ENCODE data around the gene ATP5PO.

- TF ChIP-seq CTCF (IDR thresholded peaks at IDR 0.05) (no peak), POLR2A (IDR thresholded peaks at IDR 0.05) (no peak)
These were observed 24.7 kb upstream of the ATP5PO start for GRCh38 chr21:33940164-33940880.
